GM18519 (cell line): Measurements from ENCODE around the gene LRRK1.

ENCODE experiments used
- ATAC-seq: cut with Tn5 transposase; IDR thresholded peaks from one replicate; pipeline ENCODE4 v1.9.1; 2021; ENCODE audit warnings: mild to moderate bottlenecking, moderate library complexity; ENCODE audit not compliant: unreplicated experiment, low FRiP score

The LRRK1 gene

DNA sequence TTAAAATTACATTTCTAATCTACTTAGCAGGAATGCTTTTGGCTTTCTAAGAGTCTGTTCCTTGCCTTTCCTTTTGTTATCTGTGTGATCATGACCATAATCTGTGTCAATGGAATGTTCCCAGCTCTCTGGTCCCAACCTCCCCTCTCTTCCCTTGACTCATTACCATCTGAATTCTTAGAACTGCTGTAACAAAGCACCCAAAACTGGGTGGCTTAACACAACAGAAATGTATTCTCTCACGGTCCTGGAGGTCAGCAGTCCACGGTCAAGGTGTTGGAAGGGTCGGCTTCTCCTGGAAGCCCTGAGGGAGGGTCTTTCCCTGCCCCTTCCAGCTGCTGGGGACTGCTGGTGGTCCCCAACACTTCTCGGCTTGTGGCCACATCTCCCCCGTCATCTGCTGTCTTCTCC, 81.1 kb downstream of the LRRK1 start:
- no peak for ATAC-seq

DNA sequence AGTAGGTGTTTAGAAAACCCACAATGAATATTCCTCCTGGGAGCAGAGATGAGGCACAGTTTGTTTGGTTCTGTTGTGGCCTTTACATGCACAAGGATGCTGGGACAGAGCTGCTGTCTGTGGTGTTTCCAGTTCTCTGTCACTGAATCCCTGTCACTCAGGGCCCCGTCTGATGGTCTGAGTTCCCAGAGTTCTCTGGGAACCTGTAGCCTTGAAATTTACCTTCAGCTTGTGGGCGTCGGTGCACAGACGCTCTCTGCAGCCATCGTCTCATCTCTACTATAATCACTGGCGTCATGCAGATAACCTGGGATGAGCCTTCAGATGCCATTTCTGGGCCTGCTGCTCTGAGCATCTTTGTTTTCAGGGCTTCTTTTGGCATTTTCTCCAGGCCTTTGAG, 81.9 kb downstream of the LRRK1 start:
- ATAC-seq, result no peak

DNA sequence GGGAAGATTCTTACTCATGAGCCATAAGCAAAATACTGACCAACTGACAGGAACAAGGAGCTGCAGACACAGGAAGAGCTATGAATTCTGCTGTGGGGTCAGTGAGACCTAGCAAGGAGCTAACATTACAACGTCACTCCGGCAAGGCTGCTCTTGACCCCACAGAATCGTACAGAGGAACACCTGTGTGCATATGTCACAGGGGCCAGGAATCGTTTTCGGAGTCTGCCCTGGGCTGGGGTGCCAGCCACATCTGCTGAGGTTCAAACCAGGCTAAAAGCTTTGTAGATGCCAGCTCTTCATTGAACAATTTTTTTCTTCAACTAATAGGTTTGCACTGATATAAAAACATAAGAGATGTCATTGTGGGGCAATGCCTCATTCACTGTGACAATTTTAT, 82.6 kb downstream of the LRRK1 start:
- ATAC-seq, result no peak

DNA sequence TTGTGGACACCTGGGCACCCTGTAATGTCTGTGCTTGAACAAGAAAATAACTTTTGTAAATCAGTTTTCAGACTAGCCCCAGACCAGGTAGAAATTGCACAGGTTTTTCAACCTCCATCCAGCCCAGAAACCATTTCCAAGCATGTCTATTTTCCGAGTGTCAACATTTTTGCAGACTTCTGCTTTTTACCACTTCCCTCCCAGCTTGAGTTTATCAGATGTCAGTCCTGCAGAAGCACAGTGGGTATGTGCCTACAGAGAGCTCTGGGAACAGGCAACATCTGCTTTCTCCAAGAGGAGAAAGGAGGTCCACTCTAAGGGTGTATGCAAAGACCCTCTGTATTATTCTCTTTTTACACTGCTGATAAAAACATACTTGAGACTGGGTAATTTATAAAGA, 83.9 kb downstream of the LRRK1 start:
- ATAC-seq, result no peak

DNA sequence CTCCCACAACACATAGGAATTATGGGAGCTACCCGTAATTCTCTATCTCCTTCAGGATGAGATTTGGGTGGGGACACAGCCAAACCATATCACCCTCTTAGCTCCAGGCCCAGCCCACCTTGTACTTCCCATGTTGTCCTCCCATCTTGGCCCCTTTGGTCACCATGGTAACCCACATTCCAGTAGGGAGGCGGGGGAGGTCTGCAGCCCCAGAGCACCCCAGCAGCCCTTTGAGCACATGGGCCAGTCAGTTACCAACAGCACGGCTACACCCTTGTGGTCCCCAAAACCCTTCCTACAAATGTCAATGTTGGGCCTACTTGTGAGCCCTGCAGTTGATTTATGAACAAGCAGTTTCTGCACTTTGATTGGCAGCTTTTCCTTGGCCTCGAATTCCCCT, 84.5 kb downstream of the LRRK1 start:
- no peak for ATAC-seq

DNA sequence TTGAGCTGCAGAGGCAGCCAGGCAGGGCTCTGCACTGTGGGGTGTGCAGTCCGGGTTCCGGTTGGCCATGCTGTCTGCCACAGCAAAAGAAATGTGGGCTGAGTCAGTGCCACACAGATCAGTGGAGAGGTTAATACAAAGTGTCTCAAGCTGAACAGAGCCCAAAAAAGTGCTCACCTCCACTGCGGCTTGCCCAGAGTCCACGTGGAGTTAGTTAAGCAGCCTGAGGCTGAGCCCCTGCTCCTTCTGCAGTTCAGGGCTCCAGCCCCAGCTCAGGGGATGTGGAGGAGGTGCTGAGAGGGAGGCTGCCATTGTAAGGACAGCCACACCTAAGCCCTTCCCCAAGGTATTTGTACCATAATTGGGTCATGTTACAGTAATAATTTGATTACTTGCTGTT, 85.3 kb downstream of the LRRK1 start:
- ATAC-seq, result no peak

DNA sequence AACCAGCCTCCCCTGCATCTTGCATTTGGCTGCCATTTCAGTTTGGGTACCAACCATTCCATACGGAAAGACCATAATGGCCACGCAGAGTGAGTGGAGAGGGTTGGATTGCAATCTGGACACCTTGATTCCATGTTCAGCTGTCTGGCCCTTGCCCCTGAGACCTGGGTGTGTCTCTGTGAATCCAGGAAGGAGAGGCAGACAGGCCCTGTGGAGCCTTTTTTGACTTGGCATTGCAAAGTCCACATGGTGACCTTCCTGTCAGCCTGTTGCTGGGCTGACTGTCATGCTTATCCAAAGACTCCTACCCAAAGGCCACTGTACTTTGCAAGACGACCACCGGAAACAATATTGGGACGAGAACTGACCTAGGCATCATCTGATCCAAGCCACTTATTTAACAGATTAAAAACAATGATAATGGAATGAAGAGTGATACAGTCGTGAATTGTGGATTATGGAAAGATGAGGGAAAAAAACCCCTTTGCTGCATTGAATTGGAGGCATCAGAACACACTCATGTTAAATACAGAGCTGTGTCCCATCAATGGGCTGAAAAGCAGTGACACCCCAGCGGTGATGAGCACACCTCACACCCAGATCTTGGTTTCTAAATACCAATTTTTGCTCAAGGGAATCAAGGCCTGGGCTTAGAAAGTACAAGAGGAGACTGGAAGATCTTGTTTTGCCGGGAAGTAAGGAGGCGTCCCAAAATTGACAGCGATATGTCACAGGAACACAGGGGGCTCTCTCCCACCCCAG, 86.0 kb downstream of the LRRK1 start:
- ATAC-seq, result no peak

DNA sequence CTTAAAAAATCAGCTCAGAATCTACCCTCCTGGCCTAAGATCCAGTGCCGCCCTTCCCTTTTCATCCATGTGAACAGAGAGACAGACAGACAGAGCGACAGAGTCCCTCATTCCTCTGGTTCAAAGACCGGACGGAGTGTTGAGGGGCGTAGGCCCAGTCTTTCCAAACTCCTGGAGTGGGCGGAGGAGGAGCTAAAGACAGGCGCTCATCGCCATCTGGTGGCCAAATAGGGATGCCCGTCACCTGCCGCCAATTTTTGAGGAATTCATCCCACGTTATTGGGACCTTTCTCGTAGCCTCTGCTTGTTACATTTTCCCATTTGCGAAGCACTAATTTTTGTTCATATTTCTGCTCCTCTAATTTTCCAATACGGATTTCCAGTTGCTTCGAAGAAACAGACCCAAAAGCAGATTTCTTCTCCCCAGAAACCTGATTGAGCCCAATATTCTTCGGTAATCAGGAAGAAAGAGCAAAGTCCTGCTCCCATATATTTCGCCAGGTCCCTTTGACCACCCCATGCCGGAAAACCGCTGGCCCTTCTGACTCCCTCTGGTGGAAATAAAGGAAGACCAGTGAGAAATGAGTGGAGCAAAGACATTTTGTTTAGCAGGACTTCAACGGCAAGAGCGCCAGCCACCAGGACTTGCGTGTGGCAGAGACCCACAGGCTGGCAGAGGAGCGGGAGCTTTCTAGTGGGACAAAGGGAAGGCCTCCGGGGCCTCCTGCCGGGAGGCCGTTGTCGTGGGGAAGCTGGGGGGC, 88.0 kb downstream of the LRRK1 start:
- peak; percentile 40 for ATAC-seq

DNA sequence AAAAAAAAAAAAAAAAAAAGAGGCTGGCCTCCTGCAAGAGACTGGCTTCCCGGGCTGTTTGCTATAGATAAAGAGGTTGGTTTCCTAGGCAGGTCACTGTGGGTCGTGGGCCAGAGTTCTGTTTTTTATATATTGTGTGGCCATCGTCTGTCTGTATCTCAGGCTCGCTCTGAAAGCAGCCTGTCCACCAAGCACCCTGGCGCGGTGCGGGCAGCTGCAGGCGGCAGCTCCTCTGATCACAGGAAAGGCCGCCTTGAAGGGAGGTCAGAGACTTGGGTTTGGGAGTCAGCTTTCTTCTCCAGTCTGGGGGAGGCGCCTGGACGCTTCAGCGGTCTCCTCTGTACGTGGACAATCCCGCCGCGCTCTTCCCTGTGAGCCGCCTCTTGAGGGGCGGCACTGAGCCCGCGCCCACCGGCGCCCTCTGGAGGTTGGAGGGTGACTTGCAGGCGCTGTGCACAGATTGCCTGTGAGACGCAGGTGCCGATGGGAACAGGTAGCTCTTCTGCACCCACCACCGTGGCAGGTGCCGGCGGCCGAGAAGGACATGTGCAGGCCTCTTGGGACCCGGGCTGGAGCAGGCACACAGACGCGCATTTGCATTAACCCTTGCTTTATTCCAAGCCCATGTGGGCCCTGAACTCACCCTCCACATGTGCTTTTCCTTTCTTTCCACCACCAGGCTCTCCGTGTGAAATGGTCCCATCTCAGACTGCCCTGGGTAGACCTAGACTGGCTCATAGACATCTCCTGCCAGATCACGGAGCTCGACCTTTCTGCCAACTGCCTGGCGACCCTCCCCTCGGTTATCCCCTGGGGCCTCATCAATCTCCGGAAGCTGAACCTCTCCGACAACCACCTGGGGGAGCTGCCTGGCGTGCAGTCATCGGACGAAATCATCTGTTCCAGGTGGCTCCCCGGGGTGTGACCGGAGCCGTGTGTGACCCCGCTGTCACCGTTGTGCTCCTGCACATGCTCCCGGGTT, 89.3 kb downstream of the LRRK1 start:
- peak; percentile 78 for ATAC-seq

DNA sequence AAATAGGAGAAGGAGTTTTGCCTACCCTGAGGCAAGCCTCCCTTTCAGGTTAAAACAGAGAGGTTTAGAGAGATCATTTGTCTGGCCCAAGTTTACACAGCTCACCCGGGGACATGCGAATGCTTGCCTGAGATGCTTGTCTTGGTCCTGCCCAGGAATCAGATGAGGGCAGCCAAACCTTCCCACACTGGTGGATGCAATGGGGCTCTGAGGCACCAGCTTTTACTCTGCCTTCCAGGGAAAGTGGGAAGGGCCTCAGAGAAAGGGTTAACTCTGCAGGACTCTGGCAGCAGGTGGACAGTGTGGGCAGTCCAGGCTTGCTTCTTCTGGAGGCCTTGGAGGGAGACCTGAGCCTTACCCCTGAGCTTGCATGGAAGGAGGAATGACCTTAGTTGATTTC, 90.0 kb downstream of the LRRK1 start:
- no peak for ATAC-seq

DNA sequence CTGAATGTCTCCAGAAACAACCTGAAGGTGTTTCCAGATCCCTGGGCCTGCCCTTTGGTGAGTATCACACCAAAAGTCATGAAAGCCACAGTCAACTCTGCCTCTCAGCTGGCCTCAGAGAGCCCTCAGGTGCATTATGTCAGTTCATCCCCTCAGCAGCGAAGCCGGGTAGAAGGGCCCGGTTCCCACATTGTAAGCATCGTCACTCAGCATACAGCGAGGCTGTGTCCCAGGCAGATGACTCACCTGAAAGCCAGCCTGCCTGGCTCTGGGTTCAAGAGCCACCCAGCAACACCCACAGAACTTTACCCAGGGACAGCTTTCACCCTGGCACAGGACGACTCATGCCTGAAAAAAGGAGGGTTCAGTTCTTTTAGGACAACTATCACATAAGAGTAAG, 91.6 kb downstream of the LRRK1 start:
- no peak for ATAC-seq

DNA sequence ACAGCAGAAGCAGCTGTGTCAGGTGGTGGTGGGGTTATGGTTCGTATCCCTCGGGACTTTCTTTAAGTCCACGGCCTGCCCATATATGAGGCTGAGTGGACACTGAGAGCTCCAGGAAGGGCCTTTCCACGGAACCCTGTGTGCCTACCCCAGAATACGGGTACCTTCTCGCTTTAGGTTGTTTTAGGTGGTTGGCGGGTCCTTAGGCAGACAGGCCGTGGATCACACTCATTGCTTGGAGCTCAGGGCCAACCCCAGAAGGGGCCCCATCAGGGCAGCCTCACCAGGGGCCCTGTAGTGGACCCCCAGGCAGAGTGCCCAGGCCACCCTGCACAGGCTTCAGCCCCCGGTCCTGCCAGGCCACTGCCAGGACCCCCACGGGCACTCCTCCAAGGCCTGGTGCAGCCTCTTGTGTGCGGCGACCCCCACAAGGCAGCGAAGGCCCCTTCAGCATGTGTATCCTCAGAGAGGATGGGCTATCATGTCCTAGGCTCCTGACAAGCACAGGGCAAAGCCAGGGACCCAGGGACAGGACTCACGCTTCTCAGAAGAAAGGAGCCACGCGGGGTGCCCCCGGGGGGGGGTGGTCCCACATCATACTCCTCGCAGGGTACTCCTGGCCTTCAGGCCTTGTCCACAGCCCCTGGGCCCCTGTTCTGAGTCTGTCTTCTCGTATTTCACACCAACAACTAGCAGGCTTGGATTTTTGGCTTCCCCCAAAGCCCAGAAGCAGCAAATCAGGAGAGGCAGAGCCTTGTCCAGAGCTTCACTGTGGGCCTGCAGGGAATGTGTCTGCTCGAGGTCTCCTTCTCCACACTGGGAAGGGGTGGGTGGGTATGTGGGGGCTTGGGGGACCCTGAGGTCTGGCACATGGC, 93.4 kb downstream of the LRRK1 start:
- no peak for ATAC-seq

DNA sequence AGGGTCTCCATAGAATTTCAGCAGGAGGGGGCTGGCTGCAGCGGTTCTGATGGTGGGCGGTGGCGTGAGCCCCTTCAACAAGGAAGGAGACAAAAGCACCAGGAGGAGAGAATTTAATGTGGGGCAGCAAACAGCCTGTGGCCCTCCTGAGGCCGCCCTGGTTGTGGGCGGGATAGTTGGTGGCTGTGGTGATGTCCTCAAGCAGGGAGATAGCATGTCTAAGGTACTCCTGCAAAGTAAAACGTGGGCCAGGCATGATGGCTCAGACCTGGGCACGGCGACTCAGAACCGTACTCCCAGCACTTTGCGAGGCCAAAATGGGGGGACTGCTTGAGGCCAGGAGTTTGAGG, 94.0 kb downstream of the LRRK1 start:
- ATAC-seq, result no peak

DNA sequence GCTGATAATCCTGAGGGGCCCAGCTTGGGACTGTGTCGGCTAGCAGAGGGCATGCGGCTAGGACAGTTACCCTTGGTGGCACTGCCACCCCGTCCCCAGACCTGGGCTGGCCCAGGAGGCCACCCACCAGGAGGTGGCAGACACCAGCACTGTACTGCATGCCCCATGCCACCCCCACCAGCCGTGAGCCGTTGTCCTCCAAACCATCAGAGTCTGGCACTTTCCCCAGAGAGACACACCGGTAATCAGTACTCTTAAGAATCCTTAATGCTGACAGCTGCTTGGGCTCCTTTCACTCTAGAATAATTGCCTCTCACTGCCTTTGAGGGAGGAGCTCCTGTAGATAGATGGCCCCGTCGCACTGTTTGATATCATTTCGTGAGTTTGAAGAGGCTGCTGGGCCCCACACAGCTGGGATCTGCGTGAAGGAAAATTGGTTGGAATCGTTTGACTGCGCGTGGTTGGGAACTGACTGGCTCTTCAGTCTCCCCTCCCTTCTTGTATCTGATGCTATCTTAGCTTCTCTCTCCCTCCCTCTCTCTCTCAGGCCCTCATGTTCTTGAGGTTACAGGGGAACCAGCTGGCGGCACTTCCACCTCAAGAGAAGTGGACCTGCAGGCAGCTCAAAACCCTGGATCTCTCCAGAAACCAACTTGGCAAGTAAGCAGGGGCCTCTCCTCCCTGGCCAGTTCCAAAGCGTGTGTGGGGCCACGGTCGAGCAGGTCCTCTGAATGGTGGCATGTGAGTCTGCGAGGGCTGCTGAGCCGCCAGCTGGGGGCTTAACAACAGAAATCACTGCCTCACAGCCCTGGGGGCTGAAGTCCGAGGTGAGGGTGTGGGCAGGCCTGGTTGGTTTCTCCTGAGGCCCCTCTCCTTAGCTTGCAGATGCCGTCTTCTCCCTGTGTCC, 94.9 kb downstream of the LRRK1 start:
- no peak for ATAC-seq

DNA sequence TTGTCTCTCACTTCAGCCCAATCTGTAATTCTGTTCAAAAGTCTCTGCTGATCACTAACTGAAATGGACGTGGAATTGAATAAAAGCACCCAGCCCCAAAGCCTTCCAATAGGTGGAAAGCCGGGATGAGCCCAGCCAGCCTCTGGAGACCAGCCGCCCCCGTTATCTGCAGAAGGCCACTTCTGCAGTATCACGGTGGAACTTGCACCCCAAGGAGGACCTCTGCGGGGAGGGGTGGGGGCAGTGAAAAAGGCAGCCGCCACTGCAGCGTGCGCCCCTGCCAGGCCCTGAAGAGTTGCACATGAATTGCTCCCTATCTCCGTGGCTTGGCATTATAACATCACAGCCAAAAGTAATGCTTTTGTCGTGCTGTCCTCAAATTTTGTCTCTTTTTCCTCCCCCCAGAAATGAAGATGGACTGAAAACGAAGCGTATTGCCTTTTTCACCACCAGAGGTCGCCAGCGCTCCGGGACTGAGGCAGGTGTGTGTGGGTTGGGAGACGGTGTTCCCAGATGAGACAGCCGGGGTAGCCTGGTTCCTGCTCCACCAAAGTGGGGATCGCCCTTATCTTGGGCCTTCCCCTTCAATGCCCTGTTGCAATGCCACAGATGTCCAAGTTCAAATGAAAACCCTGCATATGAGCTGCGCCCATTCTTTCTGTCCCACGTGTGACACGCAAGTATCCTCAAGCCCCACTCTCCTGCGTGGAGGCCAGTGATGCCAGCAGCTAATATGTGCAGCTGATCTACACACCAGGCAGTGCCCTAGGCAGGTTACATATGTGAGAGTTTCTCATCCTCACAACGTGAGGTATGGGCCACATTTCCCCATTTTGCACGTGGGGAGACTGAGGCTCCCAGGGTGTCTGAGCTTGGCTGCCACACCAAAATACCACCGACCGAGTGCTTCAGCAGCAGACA, 96.0 kb downstream of the LRRK1 start:
- ATAC-seq, result no peak

DNA sequence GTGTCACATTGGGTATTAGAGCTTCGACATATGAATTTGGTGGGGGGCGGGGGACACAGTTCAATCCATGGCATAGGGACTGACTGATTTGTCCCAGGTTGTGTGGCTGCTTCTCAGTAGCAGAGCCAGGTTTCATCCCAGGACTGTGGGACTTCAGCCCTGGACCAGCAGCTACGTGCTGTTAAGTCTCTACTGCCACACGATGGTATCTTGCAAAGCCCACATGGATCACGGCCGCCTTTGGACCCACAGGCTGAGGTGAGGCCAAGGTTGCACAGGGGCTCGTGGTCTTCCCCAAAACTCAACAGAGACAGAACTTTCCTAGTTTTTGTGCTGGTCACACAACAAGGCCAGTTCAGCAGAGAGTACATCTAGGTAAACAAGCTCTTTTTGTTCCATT, 97.4 kb downstream of the LRRK1 start:
- ATAC-seq, result no peak

DNA sequence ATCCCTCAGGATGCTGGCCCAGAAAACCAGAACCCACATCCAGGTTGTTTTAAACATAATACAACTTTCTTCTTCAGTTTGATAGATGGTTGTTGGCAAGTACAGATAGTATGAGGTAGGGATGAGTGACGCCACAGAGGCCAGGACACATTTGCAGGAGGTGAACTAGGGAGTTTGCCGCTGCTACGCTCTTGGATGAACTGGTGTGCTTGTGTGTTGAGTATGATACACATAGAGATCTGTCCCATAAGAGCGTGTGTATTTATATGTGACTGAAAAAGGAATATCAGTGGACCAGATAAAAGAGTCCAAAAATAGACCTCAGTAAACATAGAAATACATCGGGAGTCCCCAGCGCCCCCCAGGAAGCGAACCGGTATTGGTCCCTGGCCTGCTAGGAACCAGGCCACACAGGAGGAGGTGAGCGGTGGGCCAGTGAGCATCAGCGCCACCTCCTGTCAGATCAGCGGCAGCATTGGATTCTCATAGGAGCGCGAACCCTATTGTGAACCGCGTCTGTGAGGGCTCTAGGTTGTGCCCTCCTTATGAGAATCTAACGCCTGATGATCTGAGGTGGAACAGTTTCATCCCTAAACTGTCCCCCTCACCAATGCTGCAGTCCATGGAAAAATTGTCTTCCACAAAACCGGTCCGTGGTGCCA, 98.1 kb downstream of the LRRK1 start:
- no peak for ATAC-seq

DNA sequence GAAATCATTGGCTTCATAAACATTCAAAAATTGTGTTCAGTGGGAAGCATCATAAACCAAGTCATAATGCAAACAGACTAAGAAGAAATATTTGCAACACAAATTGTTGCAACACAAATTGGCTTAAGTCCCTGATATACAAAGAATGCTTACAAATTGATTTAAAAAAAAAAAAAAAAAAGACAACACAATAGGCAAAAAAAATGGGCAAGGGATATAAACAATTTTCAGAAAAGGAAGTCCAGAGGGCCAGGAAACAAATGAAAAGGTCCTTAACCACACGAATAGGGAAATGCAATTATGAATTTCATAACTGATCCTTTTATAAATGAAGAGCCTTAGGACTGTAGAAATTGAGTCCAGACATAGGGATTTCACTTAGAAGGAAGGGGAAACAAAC, 98.9 kb downstream of the LRRK1 start:
- no peak for ATAC-seq
